ENCODE results near the gene ZC3H12C.

ZC3H12C gene

DNA sequence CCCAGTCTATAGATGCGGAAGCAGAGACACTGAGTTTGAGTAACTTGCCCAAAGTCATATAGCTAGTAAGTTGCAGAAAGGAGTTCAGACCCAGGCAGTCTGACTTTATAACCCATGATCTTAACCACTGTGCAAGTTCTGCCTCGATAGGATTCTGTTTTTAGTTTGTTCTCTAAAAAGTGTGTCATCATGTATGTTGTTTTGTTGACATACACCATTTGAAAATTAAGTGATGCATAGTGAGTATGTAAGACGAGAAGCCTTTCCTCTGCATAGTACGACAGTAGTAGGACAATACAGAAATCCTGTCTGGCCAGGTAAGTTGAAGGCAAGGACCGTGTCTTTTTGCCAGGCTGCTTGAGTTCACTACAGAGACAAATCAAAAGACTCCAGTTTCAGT lies 3.3 kb downstream of the ZC3H12C start:
- no peak overlapping the region for H3K9ac ChIP-seq (ENCODE audit: low read length in 5 of 5)
- H3K4me3 ChIP-seq (ENCODE audit: low read depth in 1 of 5, low read length in 5 of 5) = no peak overlapping the region
- no peak overlapping the region for H3K27ac ChIP-seq (ENCODE audit: low read depth, low read length)
- H3K27me3 ChIP-seq (ENCODE audit: control insufficient read depth in 5 of 5, insufficient read depth in 4 of 5, low read length in 5 of 5) = no peaks in the 10 kb centered on the region
- peaks cover 5 to 23% (median 14%) of the 10 kb centered on the region in 5 donors for H3K4me1 ChIP-seq (ENCODE audit: control insufficient read depth in 5 of 5, insufficient read depth in 5 of 5, low read length in 5 of 5)
- no peaks in the 10 kb centered on the region for H3K36me3 ChIP-seq (ENCODE audit: control insufficient read depth in 5 of 5, insufficient read depth in 5 of 5, low read length in 5 of 5)
- H3K9me3 ChIP-seq (ENCODE audit: control insufficient read depth in 5 of 5, low read length in 5 of 5) = no peaks in the 10 kb centered on the region

DNA sequence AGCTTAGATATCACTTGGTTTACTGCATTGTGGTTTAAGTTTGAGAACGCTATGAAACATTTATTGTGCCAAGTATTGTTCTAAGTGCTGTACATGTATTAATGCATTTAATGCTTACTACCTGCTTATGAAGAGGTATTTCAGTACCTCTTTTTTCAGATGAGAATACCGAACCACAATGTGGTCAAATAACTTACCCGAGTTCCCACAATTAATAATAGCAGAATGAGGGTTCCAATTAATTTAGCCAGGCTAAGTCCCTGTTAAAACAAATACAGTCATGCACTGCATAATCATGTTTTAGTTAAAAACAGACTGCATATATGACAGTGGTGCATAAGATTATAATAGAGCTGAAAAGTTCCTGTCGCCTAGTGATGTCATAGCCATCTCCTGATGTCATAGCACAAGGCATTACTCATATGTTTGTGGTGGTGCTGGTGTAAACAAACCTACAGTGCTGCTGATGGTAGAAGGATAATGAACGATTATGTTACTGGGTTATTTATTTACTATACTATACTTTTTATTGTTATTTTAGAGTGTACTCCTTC lies 4.3 kb downstream of the ZC3H12C start:
- H3K27ac ChIP-seq (ENCODE audit: low read depth, low read length) = no peak overlapping the region
- H3K9me3 ChIP-seq (ENCODE audit: control insufficient read depth in 5 of 5, low read length in 5 of 5) = no peaks in the 10 kb centered on the region
- H3K4me1 ChIP-seq (ENCODE audit: control insufficient read depth in 5 of 5, insufficient read depth in 5 of 5, low read length in 5 of 5) = peaks cover 2 to 14% (median 8%) of the 10 kb centered on the region in 5 donors
- H3K4me3 ChIP-seq (ENCODE audit: low read depth in 1 of 5, low read length in 5 of 5) = no peak overlapping the region
- H3K9ac ChIP-seq (ENCODE audit: low read length in 5 of 5) = no peak overlapping the region
- no peaks in the 10 kb centered on the region for H3K27me3 ChIP-seq (ENCODE audit: control insufficient read depth in 5 of 5, insufficient read depth in 4 of 5, low read length in 5 of 5)
- H3K36me3 ChIP-seq (ENCODE audit: control insufficient read depth in 5 of 5, insufficient read depth in 5 of 5, low read length in 5 of 5) = peaks cover 0 to 4% (median 0%) of the 10 kb centered on the region in 5 donors

GRCh38 chr11:110098645-110099044 lies 5.5 kb downstream of the ZC3H12C start:
- Histone ChIP-seq H3K36me3 (ENCODE audit: control insufficient read depth in 5 of 5, insufficient read depth in 5 of 5, low read length in 5 of 5) (peaks cover 0 to 4% (median 0%) of the 10 kb centered on the region in 5 donors), H3K27ac (ENCODE audit: low read depth, low read length) (no peak overlapping the region), H3K9me3 (ENCODE audit: control insufficient read depth in 5 of 5, low read length in 5 of 5) (no peaks in the 10 kb centered on the region), H3K9ac (ENCODE audit: low read length in 5 of 5) (no peak overlapping the region), H3K27me3 (ENCODE audit: control insufficient read depth in 5 of 5, insufficient read depth in 4 of 5, low read length in 5 of 5) (no peaks in the 10 kb centered on the region), H3K4me1 (ENCODE audit: control insufficient read depth in 5 of 5, insufficient read depth in 5 of 5, low read length in 5 of 5) (peaks cover 2 to 14% (median 8%) of the 10 kb centered on the region in 5 donors), H3K4me3 (ENCODE audit: low read depth in 1 of 5, low read length in 5 of 5) (no peak overlapping the region)

DNA sequence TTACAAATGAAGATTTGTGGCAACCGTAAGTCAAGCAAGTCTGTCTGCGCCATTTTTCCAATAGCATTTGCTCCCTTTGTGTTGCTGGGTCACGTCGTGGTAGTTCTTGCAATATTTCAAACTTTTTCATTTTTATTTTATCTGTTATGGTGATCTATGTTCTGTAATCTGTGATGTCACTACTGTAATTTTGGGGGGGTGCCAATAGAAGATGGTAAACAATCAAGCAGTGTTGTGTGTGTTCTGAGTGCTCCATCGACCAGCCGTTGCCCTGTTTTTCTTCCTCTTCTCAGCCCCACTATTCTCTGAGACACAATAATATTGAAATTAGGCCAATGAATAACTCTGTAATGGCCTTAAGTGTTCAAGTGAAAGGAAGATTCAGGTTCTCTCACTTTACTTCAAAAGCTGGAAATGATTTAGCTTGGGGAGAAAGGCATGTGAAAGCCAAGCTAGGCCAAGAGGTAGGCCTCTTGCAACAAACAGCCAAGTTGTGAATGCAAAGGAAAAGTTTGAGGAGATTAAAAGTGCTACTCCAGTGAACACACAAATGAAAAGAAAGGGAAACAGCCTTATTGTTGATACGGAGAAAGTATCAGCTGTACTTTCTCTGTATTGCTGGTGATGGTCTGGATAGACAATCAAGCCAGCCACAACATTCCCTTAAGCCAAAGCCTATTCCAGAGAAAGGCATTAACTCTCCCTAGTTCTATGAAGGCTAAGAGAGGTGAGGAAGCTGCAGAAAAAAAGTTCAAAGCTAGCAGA lies 7.5 kb downstream of the ZC3H12C start:
- peaks cover 0 to 2% (median 0%) of the 10 kb centered on the region in 5 donors for H3K4me1 ChIP-seq (ENCODE audit: control insufficient read depth in 5 of 5, insufficient read depth in 5 of 5, low read length in 5 of 5)
- no peaks in the 10 kb centered on the region for H3K9me3 ChIP-seq (ENCODE audit: control insufficient read depth in 5 of 5, low read length in 5 of 5)
- no peak overlapping the region for H3K4me3 ChIP-seq (ENCODE audit: low read depth in 1 of 5, low read length in 5 of 5)
- H3K27ac ChIP-seq (ENCODE audit: low read depth, low read length) = no peak overlapping the region
- H3K27me3 ChIP-seq (ENCODE audit: control insufficient read depth in 5 of 5, insufficient read depth in 4 of 5, low read length in 5 of 5) = no peaks in the 10 kb centered on the region
- H3K9ac ChIP-seq (ENCODE audit: low read length in 5 of 5) = no peak overlapping the region
- H3K36me3 ChIP-seq (ENCODE audit: control insufficient read depth in 5 of 5, insufficient read depth in 5 of 5, low read length in 5 of 5) = peaks cover 0 to 4% (median 0%) of the 10 kb centered on the region in 5 donors

DNA sequence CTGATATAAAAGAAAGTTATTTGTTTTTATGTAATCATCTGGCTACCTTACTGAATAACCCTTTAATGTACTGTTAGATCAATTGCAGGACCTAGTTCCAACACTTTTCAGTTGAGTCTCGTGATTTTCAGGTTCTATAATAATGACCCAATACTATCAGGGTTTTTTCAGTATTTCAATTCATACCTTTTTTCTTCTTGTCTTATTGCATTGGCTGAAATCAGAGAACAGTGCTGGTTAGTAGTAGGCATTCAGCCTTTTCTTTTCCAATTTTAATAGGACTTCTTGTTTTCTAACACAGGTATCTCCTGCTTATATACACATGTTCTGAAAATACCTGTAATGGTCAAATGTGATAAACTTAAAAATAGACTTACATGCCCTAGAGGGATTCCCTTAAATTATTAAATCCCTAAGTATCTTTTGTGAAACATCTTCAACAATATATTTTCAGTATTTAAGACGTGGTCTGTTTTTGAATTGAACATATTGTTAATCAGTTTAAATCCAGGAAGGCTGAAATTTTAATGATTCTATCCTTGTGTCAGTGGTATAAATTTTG lies 13.6 kb downstream of the ZC3H12C start:
- H3K27ac ChIP-seq (ENCODE audit: low read depth, low read length) = no peak overlapping the region
- no peak overlapping the region for H3K4me3 ChIP-seq (ENCODE audit: low read depth in 1 of 5, low read length in 5 of 5)
- H3K9me3 ChIP-seq (ENCODE audit: control insufficient read depth in 5 of 5, low read length in 5 of 5) = peaks cover 0 to 8% (median 3%) of the 10 kb centered on the region in 5 donors
- peaks cover 0 to 4% (median 0%) of the 10 kb centered on the region in 5 donors for H3K36me3 ChIP-seq (ENCODE audit: control insufficient read depth in 5 of 5, insufficient read depth in 5 of 5, low read length in 5 of 5)
- H3K27me3 ChIP-seq (ENCODE audit: control insufficient read depth in 5 of 5, insufficient read depth in 4 of 5, low read length in 5 of 5) = no peaks in the 10 kb centered on the region
- no peaks in the 10 kb centered on the region for H3K4me1 ChIP-seq (ENCODE audit: control insufficient read depth in 5 of 5, insufficient read depth in 5 of 5, low read length in 5 of 5)
- no peak overlapping the region for H3K9ac ChIP-seq (ENCODE audit: low read length in 5 of 5)

DNA sequence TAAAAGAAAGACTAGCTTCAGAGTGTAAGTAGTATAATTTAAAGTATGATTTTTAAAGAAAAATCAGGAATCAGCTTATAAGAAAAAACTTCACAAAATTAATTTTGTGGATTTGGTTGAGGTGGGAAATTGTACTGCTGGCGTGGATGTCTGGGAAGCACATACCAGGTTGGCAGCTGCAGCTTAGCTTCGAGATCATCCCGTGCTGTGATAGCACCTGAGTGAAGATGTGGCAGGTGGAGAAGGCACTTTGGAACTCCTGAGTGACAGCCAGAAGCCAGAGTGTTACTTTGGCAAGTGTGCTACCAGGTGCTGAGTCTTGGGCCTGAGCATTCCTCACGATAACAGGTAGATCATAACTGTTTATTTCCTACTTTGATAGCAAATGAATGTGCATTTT lies 17.7 kb downstream of the ZC3H12C start:
- H3K27ac ChIP-seq (ENCODE audit: low read depth, low read length) = no peak overlapping the region
- no peak overlapping the region for H3K4me3 ChIP-seq (ENCODE audit: low read depth in 1 of 5, low read length in 5 of 5)
- peaks cover 0 to 3% (median 0%) of the 10 kb centered on the region in 5 donors for H3K36me3 ChIP-seq (ENCODE audit: control insufficient read depth in 5 of 5, insufficient read depth in 5 of 5, low read length in 5 of 5)
- H3K9me3 ChIP-seq (ENCODE audit: control insufficient read depth in 5 of 5, low read length in 5 of 5) = peaks cover 0 to 8% (median 3%) of the 10 kb centered on the region in 5 donors
- peaks cover 0 to 11% (median 9%) of the 10 kb centered on the region in 5 donors for H3K4me1 ChIP-seq (ENCODE audit: control insufficient read depth in 5 of 5, insufficient read depth in 5 of 5, low read length in 5 of 5)
- no peaks in the 10 kb centered on the region for H3K27me3 ChIP-seq (ENCODE audit: control insufficient read depth in 5 of 5, insufficient read depth in 4 of 5, low read length in 5 of 5)
- no peak overlapping the region for H3K9ac ChIP-seq (ENCODE audit: low read length in 5 of 5)

DNA sequence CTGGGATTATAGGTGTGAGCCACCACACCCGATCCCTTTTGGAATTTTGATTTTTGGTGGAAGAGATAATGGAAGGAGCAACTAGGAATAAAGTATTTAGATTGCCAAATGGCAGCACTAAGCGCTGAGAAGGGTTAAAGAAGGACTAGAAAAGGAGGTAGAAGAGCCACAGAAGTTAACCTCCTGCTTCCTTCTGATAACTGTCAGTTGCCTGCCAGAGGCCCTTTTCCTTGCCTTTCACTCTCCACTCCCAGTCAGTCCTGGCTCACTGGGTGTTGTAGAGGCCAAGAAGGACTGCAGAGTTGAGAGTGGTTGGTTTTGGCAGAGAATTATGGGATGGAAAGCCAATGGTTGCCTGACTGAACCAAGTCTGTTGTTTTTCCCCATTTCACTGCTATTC lies 19.3 kb downstream of the ZC3H12C start:
- H3K36me3 ChIP-seq (ENCODE audit: control insufficient read depth in 5 of 5, insufficient read depth in 5 of 5, low read length in 5 of 5) = peaks cover 0 to 3% (median 0%) of the 10 kb centered on the region in 5 donors
- H3K27ac ChIP-seq (ENCODE audit: low read depth, low read length) = no peak overlapping the region
- no peaks in the 10 kb centered on the region for H3K27me3 ChIP-seq (ENCODE audit: control insufficient read depth in 5 of 5, insufficient read depth in 4 of 5, low read length in 5 of 5)
- H3K4me1 ChIP-seq (ENCODE audit: control insufficient read depth in 5 of 5, insufficient read depth in 5 of 5, low read length in 5 of 5) = peaks cover 0 to 11% (median 9%) of the 10 kb centered on the region in 5 donors
- no peak overlapping the region for H3K9ac ChIP-seq (ENCODE audit: low read length in 5 of 5)
- no peaks in the 10 kb centered on the region for H3K9me3 ChIP-seq (ENCODE audit: control insufficient read depth in 5 of 5, low read length in 5 of 5)
- H3K4me3 ChIP-seq (ENCODE audit: low read depth in 1 of 5, low read length in 5 of 5) = no peak overlapping the region

- H3K27ac ChIP-seq (ENCODE audit: low read depth, low read length) = no peak overlapping the region
- no peak overlapping the region for H3K4me3 ChIP-seq (ENCODE audit: low read depth in 1 of 5, low read length in 5 of 5)
- no peaks in the 10 kb centered on the region for H3K27me3 ChIP-seq (ENCODE audit: control insufficient read depth in 5 of 5, insufficient read depth in 4 of 5, low read length in 5 of 5)
- H3K36me3 ChIP-seq (ENCODE audit: control insufficient read depth in 5 of 5, insufficient read depth in 5 of 5, low read length in 5 of 5) = peaks cover 0 to 3% (median 0%) of the 10 kb centered on the region in 5 donors
- H3K9me3 ChIP-seq (ENCODE audit: control insufficient read depth in 5 of 5, low read length in 5 of 5) = no peaks in the 10 kb centered on the region
- no peak overlapping the region for H3K9ac ChIP-seq (ENCODE audit: low read length in 5 of 5)
- H3K4me1 ChIP-seq (ENCODE audit: control insufficient read depth in 5 of 5, insufficient read depth in 5 of 5, low read length in 5 of 5) = peaks cover 0 to 11% (median 9%) of the 10 kb centered on the region in 5 donors
Observed at GRCh38 chr11:110113505-110113904, 20.3 kb downstream of the ZC3H12C start.

DNA sequence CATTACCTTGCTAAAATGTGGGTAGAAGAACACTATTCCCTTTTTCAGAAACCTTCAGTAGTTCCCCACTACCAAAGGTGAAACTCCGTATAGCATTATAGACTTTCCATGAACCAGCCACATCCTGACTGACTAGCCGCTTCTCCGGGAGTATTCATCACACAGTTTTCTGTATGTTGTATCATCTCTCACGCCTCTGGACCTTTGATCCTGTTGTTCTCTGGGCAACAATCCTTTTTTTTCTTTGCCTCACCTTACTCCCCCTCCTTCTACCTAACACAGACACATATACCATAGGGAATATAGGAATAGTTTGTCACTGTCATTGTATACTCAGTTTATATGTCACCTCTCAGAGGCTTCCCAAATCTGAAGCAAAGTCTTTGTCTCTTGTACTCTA lies 20.8 kb downstream of the ZC3H12C start:
- no peaks in the 10 kb centered on the region for H3K27me3 ChIP-seq (ENCODE audit: control insufficient read depth in 5 of 5, insufficient read depth in 4 of 5, low read length in 5 of 5)

GRCh38 chr11:110119317-110119716 lies 26.1 kb downstream of the ZC3H12C start:
- Histone ChIP-seq H3K4me1 (ENCODE audit: control insufficient read depth in 5 of 5, insufficient read depth in 5 of 5, low read length in 5 of 5) (peaks cover 0 to 10% (median 0%) of the 10 kb centered on the region in 5 donors), H3K27me3 (ENCODE audit: control insufficient read depth in 5 of 5, insufficient read depth in 4 of 5, low read length in 5 of 5) (no peaks in the 10 kb centered on the region), H3K36me3 (ENCODE audit: control insufficient read depth in 5 of 5, insufficient read depth in 5 of 5, low read length in 5 of 5) (no peaks in the 10 kb centered on the region), H3K27ac (ENCODE audit: low read depth, low read length) (no peak overlapping the region), H3K9ac (ENCODE audit: low read length in 5 of 5) (no peak overlapping the region), H3K9me3 (ENCODE audit: control insufficient read depth in 5 of 5, low read length in 5 of 5) (no peaks in the 10 kb centered on the region), H3K4me3 (ENCODE audit: low read depth in 1 of 5, low read length in 5 of 5) (no peak overlapping the region)

More for the DNA sequence above, 20.8 kb downstream of the ZC3H12C start:
- Histone ChIP-seq H3K4me1 (ENCODE audit: control insufficient read depth in 5 of 5, insufficient read depth in 5 of 5, low read length in 5 of 5) (peaks cover 0 to 11% (median 9%) of the 10 kb centered on the region in 5 donors), H3K9ac (ENCODE audit: low read length in 5 of 5) (no peak overlapping the region), H3K9me3 (ENCODE audit: control insufficient read depth in 5 of 5, low read length in 5 of 5) (no peaks in the 10 kb centered on the region), H3K36me3 (ENCODE audit: control insufficient read depth in 5 of 5, insufficient read depth in 5 of 5, low read length in 5 of 5) (peaks cover 0 to 3% (median 0%) of the 10 kb centered on the region in 5 donors), H3K4me3 (ENCODE audit: low read depth in 1 of 5, low read length in 5 of 5) (no peak overlapping the region), H3K27ac (ENCODE audit: low read depth, low read length) (no peak overlapping the region)
